K562 (cell line): ENCODE results near the gene SLC25A17. TPM values are rescaled to one million over a fixed set of nuclear protein-coding genes. Genes with fewer than 3 reads are reported as not detected.

Experiments used
- ARID1B ChIP-seq: fragments of 450-650 bp; IDR thresholded peaks from 2 replicates; pipeline ENCODE4 v1.6.1; 2016; ENCODE audit warnings: antibody characterized with exemption, mild to moderate bottlenecking, inconsistent platforms
- DMBX1 ChIP-seq: fragments of 250-450 bp; sonication (Bioruptor Pico); IDR thresholded peaks from 2 replicates; pipeline ENCODE4 v1.8.0; 2022; ENCODE audit warnings: inconsistent platforms, mild to moderate bottlenecking, moderate library complexity, borderline replicate concordance
- ID3 ChIP-seq, 2 experiments: fragments of 250-450 bp in 1 of 2; fragments of 450-650 bp in 1 of 2; sonication (Bioruptor Pico) in 1 of 2; IDR thresholded peaks; 2 replicates each; pipeline versions ENCODE4 v1.6.1 to v1.8.0; 2016 to 2021; ENCODE audit warnings: mild to moderate bottlenecking in 2 of 2, moderate library complexity in 2 of 2, missing compliant biosample characterization in 1 of 2, missing genetic modification characterization in 1 of 2
- MBD1 ChIP-seq: fragments of 250-450 bp; sonication (Bioruptor Pico); IDR thresholded peaks from 2 replicates; pipeline ENCODE4 v1.8.0; 2022; ENCODE audit warnings: inconsistent platforms
- NEUROD1 ChIP-seq: fragments of 150-350 bp; IDR thresholded peaks from 2 replicates; pipeline ENCODE4 v1.6.1; 2014; ENCODE audit warnings: borderline replicate concordance, low read length, low read depth; ENCODE audit not compliant: partially characterized antibody
- NR1H2 ChIP-seq: sonication (generic); formaldehyde crosslinking; IDR thresholded peaks from 2 replicates; pipeline ENCODE4 v1.4.0; 2020; ENCODE audit warnings: mild to moderate bottlenecking, missing genetic modification reagents
- RAD21 ChIP-seq, 2 experiments: fragments of 250-450 bp in 1 of 2; fragments of 450-650 bp in 1 of 2; sonication (Bioruptor Pico) in 1 of 2; formaldehyde crosslinking in 1 of 2; IDR thresholded peaks in 1 of 2; conservative IDR thresholded peaks in 1 of 2; 2 replicates each; pipeline versions ENCODE4 v1.4.0 to v1.8.0; 2020 to 2022; ENCODE audit warnings: mild to moderate bottlenecking in 2 of 2, moderate library complexity in 1 of 2
- SRSF1 ChIP-seq: fragments of 200-400 bp; formaldehyde crosslinking; IDR thresholded peaks from 2 replicates; pipeline ENCODE4 v1.6.1; 2017; ENCODE audit warnings: mild to moderate bottlenecking, low read depth, low read length, moderate library complexity
- TCF7 ChIP-seq: sonication (generic); IDR thresholded peaks from 2 replicates; pipeline ENCODE4 v1.6.1; 2016; ENCODE audit warnings: antibody characterized with exemption, borderline replicate concordance
- ZHX1 ChIP-seq: fragments of 150-350 bp; conservative IDR thresholded peaks from 2 replicates; pipeline ENCODE4 v1.6.1; 2014; ENCODE audit warnings: low read length
- ZNF311 ChIP-seq: fragments of 250-450 bp; sonication (Bioruptor Pico); IDR thresholded peaks from 2 replicates; pipeline ENCODE4 v1.4.0; 2020; ENCODE audit warnings: mild to moderate bottlenecking, moderate library complexity
- ZNF407 ChIP-seq: fragments of 450-650 bp; IDR thresholded peaks from 2 replicates; pipeline ENCODE4 v1.6.1; 2016; ENCODE audit warnings: low read depth
- ZNF561 ChIP-seq: fragments of 450-650 bp; formaldehyde crosslinking; conservative IDR thresholded peaks from 2 replicates; pipeline ENCODE4 v1.4.0; 2020; ENCODE audit warnings: mild to moderate bottlenecking, moderate library complexity
- ZNF586 ChIP-seq: fragments of 450-650 bp; formaldehyde crosslinking; conservative IDR thresholded peaks from 2 replicates; pipeline ENCODE4 v1.4.0; 2020; ENCODE audit warnings: mild to moderate bottlenecking, moderate library complexity
- polyA plus RNA-seq, 8 experiments: library from polyadenylated mRNA; depleted of rRNA in 4 of 8; stranded (reverse) in 5 of 8; unstranded in 3 of 8; fragments of >200 nt; fragmentation: Nextera tagmentation in 2 of 8; fragmentation: Illumina TruSeq in 1 of 8; extraction: Ambion mirVana in 2 of 8; extraction: Trizol in 1 of 8; gene quantifications; 2 replicates each; pipeline versions ENCODE4 v1.2.1 to v1.2.3, GENCODE V29; 2011 to 2014; ENCODE audit warnings: inconsistent platforms in 1 of 8, missing spikeins in 1 of 8
- total RNA-seq, 7 experiments: library from RNA; depleted of rRNA in 6 of 7; stranded (reverse); fragments of >200 nt in 6 of 7; fragmentation: Illumina TruSeq in 2 of 7; extraction: Trizol in 2 of 7; gene quantifications; 2 replicates each; pipeline versions ENCODE4 v1.2.1 to v1.2.3, GENCODE V29; 2011 to 2021; ENCODE audit warnings: low replicate concordance in 1 of 7

Gene SLC25A17
- total and polyA plus RNA-seq, 9 of the 15 experiments (the other 6 are each of a cell fraction or from before 2014, with no cell fraction given): 32.6 to 136 (median 56.2) TPM

GRCh38 chr22:40813912-40814315 is 5.2 kb downstream of the SLC25A17 start (continued):
- TF ChIP-seq SRSF1: no peak
- peak; percentile 100 for TF ChIP-seq ZNF311 (CRISPR knock-in tag)
- TF ChIP-seq MBD1 (CRISPR knock-in tag): peak; percentile 99
- no peak for TF ChIP-seq ZHX1
- no peak for TF ChIP-seq ZNF407
- peak; percentile 97 for TF ChIP-seq ZNF561 (CRISPR knock-in tag)
- TF ChIP-seq TCF7: no peak
- peak; percentile 99 for TF ChIP-seq ID3 (CRISPR knock-in tag; IDR thresholded peaks at IDR 0.05)
- TF ChIP-seq ID3 (tag; IDR thresholded peaks at IDR 0.05): peak; percentile 100
- TF ChIP-seq RAD21 (CRISPR knock-in tag; conservative IDR thresholded peaks at IDR 0.05 in 1 of 2, IDR thresholded peaks at IDR 0.05 in 1 of 2): peak in 1 of 2 experiments; percentile 53; a peak in 2 of 4 replicates
- TF ChIP-seq ZNF586 (CRISPR knock-in tag): peak; percentile 98
- peak; percentile 20 for TF ChIP-seq NEUROD1
- TF ChIP-seq ARID1B: peak; percentile 99
- TF ChIP-seq NR1H2: no peak
- peak; percentile 100 for TF ChIP-seq DMBX1 (CRISPR knock-in tag)
